Lung (tissue), 12 donors: ENCODE measurements around the gene TMEM134. TPM values are rescaled to one million over a fixed set of nuclear protein-coding genes. Genes with fewer than 3 reads are reported as not detected.
"Not testable (repeated sequence)": the region's sequence is repeated elsewhere in the genome, so short reads cannot be mapped to it uniquely, and the experiment has no call there.

Source experiments
- ATAC-seq: fragments of 200-7000 bp; cut with Tn5 transposase; one replicate; pipeline ENCODE4 v1.9.1; 2020; ENCODE audit warnings: moderate number of reproducible peaks; ENCODE audit not compliant: insufficient read depth, low FRiP score
- DNase-seq, 3 donors: peaks; one replicate each; pipeline ENCODE4 v3.0.0-alpha.2; 2013 to 2017
- H3K27ac ChIP-seq, 2 donors: one replicate each; pipeline ENCODE4 v1.5.1; 2013; ENCODE audit warnings: mild to moderate bottlenecking in 2 of 2, moderate library complexity in 2 of 2, control low read depth in 1 of 2, inconsistent platforms in 1 of 2, low read depth in 1 of 2, low read length in 1 of 2
- H3K27me3 ChIP-seq, 3 donors: one replicate each; pipeline ENCODE4 v1.5.1; 2013; ENCODE audit warnings: low read length in 2 of 3; ENCODE audit not compliant: control insufficient read depth in 3 of 3, insufficient read depth in 3 of 3
- H3K36me3 ChIP-seq, 4 donors: one replicate each; pipeline ENCODE4 v1.5.1; 2013; ENCODE audit warnings: low read length in 4 of 4, mild to moderate bottlenecking in 1 of 4, moderate library complexity in 1 of 4; ENCODE audit not compliant: control insufficient read depth in 4 of 4, insufficient read depth in 4 of 4
- H3K4me1 ChIP-seq, 5 donors: one replicate each; pipeline ENCODE4 v1.5.1; 2013; ENCODE audit warnings: low read length in 5 of 5, mild to moderate bottlenecking in 2 of 5, moderate library complexity in 1 of 5; ENCODE audit not compliant: control insufficient read depth in 5 of 5, insufficient read depth in 5 of 5
- H3K4me3 ChIP-seq: one replicate; pipeline ENCODE4 v1.5.1; 2013; ENCODE audit warnings: mild to moderate bottlenecking, control low read depth, moderate library complexity
- H3K9ac ChIP-seq, 2 donors: one replicate each; pipeline ENCODE4 v1.5.1; 2013; ENCODE audit warnings: low read length in 2 of 2, control low read depth in 1 of 2; ENCODE audit not compliant: insufficient read depth in 1 of 2
- H3K9me3 ChIP-seq, 4 donors: one replicate each; pipeline ENCODE4 v1.5.1; 2013; ENCODE audit warnings: low read length in 3 of 4, mild to moderate bottlenecking in 1 of 4, moderate library complexity in 1 of 4; ENCODE audit not compliant: control insufficient read depth in 4 of 4, insufficient read depth in 3 of 4
- WGBS, 2 donors: extraction: QIAGEN DNeasy Blood & Tissue Kit; methylation state at CpG; one replicate each; pipeline ENCODE4 v1.1.7; 2013; 5-methylcytosine and 5-hydroxymethylcytosine counted together
- polyA plus RNA-seq, 2 donors: library from polyadenylated mRNA; stranded (reverse); fragments of 200-250 nt; gene quantifications; one replicate each; pipeline ENCODE4 v1.2.1, GENCODE V29; 2013
- total RNA-seq, 2 donors: library from RNA; depleted of rRNA in 1 of 2; stranded (reverse); fragments of >200 nt in 1 of 2; gene quantifications; one replicate each; pipeline ENCODE4 v1.2.1, GENCODE V29; 2014 to 2021
- TF ChIP-seq, protein P1 (sequence below): IDR thresholded peaks from 2 replicates; pipeline ENCODE4 v1.5.1; 2012; ENCODE audit warnings: mild to moderate bottlenecking; ENCODE audit errors: control extremely low read depth, extremely low read depth
- donor health status: control.
- donor health status: control.
- donor health status: Bipolar disorder and iron deficiency.
- donor health status: healthy.
- donor health status: DM: yes; HTN: yes; CAD: no.

The TMEM134 gene
- total and polyA plus RNA-seq, 4 donors = 32.5 to 91.4 (median 83.1) TPM

DNA sequence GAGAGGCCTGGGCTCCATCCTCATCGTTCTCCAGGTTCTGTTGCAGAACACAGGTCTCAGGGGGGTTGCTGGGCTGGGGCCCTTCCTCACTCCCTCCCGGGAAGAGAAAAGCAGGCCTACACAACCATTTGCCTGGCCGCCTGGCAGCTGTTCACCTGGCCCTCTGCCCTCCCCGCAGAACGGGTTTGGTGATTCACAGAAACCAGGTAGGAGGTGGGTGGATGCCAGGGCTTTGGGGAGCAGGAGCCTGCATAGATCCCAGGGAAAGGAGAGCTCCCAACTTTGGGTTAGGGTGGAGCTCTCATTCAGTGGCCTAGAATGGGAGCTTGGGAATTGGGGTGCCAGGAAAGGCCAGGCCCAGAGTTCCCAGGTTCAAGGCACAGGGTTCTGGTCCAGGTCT lies 995 bp downstream of the TMEM134 start:
- ATAC-seq = no peak
- Histone ChIP-seq H3K27me3 (no peaks in the 10 kb centered on the region), H3K36me3 (no peaks in the 10 kb centered on the region), H3K9me3 (no peaks in the 10 kb centered on the region), H3K27ac (peak overlapping the region; percentile 86 to 87), H3K4me1 (peaks cover 0 to 20% (median 4%) of the 10 kb centered on the region in 5 donors), H3K9ac (peak overlapping the region in 1 of 2 donors; percentile 55), H3K4me3 (no peak overlapping the region)
- WGBS, 2 donors = 42 to 61% methylated on average over 5 of the region's 5 CpGs
- DNase-seq = peak in 2 of 3 donors; percentile 34 to 38
- TF ChIP-seq, protein P1, sequence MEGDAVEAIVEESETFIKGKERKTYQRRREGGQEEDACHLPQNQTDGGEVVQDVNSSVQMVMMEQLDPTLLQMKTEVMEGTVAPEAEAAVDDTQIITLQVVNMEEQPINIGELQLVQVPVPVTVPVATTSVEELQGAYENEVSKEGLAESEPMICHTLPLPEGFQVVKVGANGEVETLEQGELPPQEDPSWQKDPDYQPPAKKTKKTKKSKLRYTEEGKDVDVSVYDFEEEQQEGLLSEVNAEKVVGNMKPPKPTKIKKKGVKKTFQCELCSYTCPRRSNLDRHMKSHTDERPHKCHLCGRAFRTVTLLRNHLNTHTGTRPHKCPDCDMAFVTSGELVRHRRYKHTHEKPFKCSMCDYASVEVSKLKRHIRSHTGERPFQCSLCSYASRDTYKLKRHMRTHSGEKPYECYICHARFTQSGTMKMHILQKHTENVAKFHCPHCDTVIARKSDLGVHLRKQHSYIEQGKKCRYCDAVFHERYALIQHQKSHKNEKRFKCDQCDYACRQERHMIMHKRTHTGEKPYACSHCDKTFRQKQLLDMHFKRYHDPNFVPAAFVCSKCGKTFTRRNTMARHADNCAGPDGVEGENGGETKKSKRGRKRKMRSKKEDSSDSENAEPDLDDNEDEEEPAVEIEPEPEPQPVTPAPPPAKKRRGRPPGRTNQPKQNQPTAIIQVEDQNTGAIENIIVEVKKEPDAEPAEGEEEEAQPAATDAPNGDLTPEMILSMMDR = no peak

DNA sequence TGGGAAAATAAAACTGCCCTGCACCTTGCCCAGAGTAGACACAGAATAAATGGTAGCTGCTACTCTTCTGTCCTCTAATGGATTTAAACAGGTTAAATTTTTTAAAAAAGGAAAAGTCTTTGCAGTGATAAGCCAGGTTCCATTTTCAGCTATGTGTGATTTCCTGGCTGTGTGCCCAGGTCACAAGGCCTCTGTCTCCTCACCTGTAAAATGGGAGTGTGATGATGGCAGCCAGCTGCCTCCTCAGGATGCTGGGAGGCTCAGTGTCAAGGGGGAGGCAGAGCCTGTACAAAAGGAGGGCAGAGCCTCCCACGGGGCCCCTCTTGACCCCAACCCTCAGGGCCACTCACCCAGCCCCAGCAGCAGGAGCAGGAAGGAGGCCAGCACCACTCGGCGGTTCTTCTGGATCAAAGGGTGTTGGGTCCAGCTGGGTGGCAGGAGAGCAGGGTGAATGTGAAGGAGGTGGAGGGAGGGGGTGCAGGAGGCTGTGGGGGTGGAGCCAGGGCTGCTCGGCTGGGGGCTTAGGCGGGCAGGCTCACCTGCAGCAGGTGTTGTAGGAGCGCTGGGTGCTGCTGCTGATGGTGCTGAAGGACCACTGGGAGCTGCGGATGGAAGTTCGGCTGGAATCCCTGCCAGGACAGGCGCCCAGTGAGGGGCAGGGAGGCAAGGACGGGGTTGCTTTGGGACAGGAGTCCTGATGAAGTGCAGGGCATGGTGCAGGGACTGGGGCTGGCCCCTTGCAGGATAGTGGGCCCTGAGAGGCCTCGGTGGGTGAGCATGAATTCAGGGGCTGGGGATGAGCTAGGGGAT lies 1.9 kb downstream of the TMEM134 start:
- DNase-seq = no peak

DNA sequence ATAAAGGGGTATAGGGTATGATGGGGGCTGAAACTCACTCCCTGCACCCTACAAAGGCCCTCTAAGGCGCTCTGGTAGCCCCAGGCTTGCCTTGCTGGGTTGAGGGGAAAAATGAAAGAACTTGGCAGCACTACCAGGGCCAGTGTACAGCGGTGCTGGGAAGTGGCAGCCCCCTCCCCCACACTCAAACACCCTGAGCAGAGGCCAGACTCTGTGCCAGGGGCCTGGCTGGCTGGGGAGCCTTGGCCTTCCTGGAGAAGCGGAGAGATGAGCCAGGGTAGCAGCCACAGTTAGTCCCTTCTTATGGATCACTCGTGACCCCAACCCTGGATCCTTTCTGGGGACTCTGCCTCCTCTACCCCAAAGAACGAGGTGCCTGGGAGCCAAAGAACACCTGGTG lies 2.7 kb downstream of the TMEM134 start:
- DNase-seq (no peak), ATAC-seq (no peak)
- no peaks in the 10 kb centered on the region for H3K27me3 ChIP-seq
- TF ChIP-seq, protein P1 = no peak
- H3K4me1 ChIP-seq = peaks cover 0 to 20% (median 4%) of the 10 kb centered on the region in 5 donors
- WGBS, 2 donors = 84% methylated on average over 5 of the region's 5 CpGs
- H3K9ac ChIP-seq = no peak overlapping the region
- no peaks in the 10 kb centered on the region for H3K36me3 ChIP-seq
- no peaks in the 10 kb centered on the region for H3K9me3 ChIP-seq
- H3K27ac ChIP-seq = no peak overlapping the region
- no peak overlapping the region for H3K4me3 ChIP-seq

More for the DNA sequence above, 1.9 kb downstream of the TMEM134 start:
- Histone ChIP-seq H3K27me3 (no peaks in the 10 kb centered on the region), H3K36me3 (no peaks in the 10 kb centered on the region), H3K9me3 (no peaks in the 10 kb centered on the region), H3K4me1 (peaks cover 0 to 20% (median 4%) of the 10 kb centered on the region in 5 donors), H3K4me3 (no peak overlapping the region), H3K9ac (no peak overlapping the region), H3K27ac (peak overlapping the region in 1 of 2 donors; percentile 86)
- 68 to 85% methylated on average over 11 of the region's 11 CpGs for WGBS, 2 donors
- no peak for ATAC-seq
- TF ChIP-seq, protein P1 = no peak

DNA sequence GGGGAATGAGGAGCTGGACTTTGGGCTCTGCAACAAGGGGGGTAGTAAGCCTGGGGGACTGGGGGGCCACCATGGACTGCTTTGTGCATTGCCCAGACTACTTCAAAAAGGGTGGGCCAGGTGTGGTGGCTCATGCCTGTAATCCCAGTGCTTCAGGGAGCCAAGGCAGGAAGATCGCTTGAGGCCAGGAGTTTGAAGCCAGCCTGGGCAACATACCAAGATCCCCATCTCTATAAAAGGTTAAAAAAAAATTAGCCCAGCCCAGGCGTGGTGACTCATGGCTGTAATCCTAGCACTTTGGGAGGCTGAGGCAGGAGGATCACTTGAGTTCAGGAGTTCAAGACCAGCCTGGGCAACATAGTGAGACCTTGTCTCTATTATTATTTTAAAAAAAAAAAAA lies 3.5 kb downstream of the TMEM134 start:
- 71 to 94% methylated on average over 2 of the region's 2 CpGs for WGBS, 2 donors
- not testable (repeated sequence) for H3K9me3 ChIP-seq, H3K36me3 ChIP-seq, H3K27me3 ChIP-seq, H3K9ac ChIP-seq, ATAC-seq, DNase-seq, H3K4me3 ChIP-seq
- Histone ChIP-seq H3K4me1 (peaks cover 0 to 20% (median 4%) of the 10 kb centered on the region in 5 donors), H3K27ac (peak overlapping the region; percentile 90 to 96)
